Suprapubic skin (tissue), 3 donors: ENCODE results near the gene ABCC2.

Source experiments
- POLR2A ChIP-seq, 2 donors: fragments of 450-650 bp; IDR thresholded peaks; one replicate each; pipeline ENCODE4 v1.6.1; 2017; ENCODE audit warnings: antibody characterized with exemption in 2 of 2, mild to moderate bottlenecking in 2 of 2, moderate library complexity in 2 of 2
- TF ChIP-seq, protein P1 (sequence below), 2 donors: fragments of 200-600 bp in 1 of 2; fragments of 450-650 bp in 1 of 2; sonication (generic) in 1 of 2; IDR thresholded peaks; one replicate each; pipeline ENCODE4 v1.5.1; 2016 to 2019; ENCODE audit warnings: antibody characterized with exemption in 2 of 2, mild to moderate bottlenecking in 1 of 2, moderate library complexity in 1 of 2

GRCh38 chr10:99880080-99880835 is 97.8 kb downstream of the ABCC2 start:
- TF ChIP-seq, protein P1, sequence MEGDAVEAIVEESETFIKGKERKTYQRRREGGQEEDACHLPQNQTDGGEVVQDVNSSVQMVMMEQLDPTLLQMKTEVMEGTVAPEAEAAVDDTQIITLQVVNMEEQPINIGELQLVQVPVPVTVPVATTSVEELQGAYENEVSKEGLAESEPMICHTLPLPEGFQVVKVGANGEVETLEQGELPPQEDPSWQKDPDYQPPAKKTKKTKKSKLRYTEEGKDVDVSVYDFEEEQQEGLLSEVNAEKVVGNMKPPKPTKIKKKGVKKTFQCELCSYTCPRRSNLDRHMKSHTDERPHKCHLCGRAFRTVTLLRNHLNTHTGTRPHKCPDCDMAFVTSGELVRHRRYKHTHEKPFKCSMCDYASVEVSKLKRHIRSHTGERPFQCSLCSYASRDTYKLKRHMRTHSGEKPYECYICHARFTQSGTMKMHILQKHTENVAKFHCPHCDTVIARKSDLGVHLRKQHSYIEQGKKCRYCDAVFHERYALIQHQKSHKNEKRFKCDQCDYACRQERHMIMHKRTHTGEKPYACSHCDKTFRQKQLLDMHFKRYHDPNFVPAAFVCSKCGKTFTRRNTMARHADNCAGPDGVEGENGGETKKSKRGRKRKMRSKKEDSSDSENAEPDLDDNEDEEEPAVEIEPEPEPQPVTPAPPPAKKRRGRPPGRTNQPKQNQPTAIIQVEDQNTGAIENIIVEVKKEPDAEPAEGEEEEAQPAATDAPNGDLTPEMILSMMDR (IDR thresholded peaks at IDR 0.05), result no peak
- no peak for TF ChIP-seq POLR2A (IDR thresholded peaks at IDR 0.05)
